Mononuclear cell (primary cell): ENCODE data around the gene ZNF431. TPM values are rescaled to one million over a fixed set of nuclear protein-coding genes. Genes with fewer than 3 reads are reported as not detected.
"Not testable (repeated sequence)": the region's sequence is repeated elsewhere in the genome, so short reads cannot be mapped to it uniquely, and the experiment has no call there.

Experiments
- H3K27me3 ChIP-seq: 2 replicates; pipeline ENCODE4 v1.6.0; 2011; ENCODE audit warnings: low read length, control low read depth; ENCODE audit not compliant: insufficient read depth
- H3K4me1 ChIP-seq: 2 replicates; pipeline ENCODE4 v1.5.1; 2011; ENCODE audit warnings: mild to moderate bottlenecking, low read length, control low read depth; ENCODE audit not compliant: insufficient read depth
- H3K4me3 ChIP-seq: 2 replicates; pipeline ENCODE4 v1.5.1; 2011; ENCODE audit warnings: mild to moderate bottlenecking, low read length, moderate library complexity
- H3K9me3 ChIP-seq: 2 replicates; pipeline ENCODE4 v1.5.1; 2011; ENCODE audit warnings: low read depth, mild to moderate bottlenecking, control low read depth, low read length
- total RNA-seq: library from RNA; depleted of rRNA; stranded (reverse); fragments of >200 nt; gene quantifications from one replicate; pipeline ENCODE4 v1.2.3, GENCODE V29; 2012

ZNF431 gene
- total RNA-seq, 1 donor = 23.6 TPM

- Histone ChIP-seq H3K27me3 (no peaks in the 10 kb centered on the region), H3K4me1 (no peaks in the 10 kb centered on the region), H3K9me3 (no peaks in the 10 kb centered on the region), H3K4me3 (no peak overlapping the region)
These were observed 8.2 kb upstream of the ZNF431 start for GRCh38 chr19:21133633-21134032.

GRCh38 chr19:21134934-21135366 lies 6.9 kb upstream of the ZNF431 start:
- Histone ChIP-seq H3K9me3 (no peaks in the 10 kb centered on the region), H3K4me3 (no peak overlapping the region), H3K4me1 (no peaks in the 10 kb centered on the region), H3K27me3 (no peaks in the 10 kb centered on the region)

- no peaks in the 10 kb centered on the region for H3K4me1 ChIP-seq
- no peaks in the 10 kb centered on the region for H3K9me3 ChIP-seq
- no peak overlapping the region for H3K4me3 ChIP-seq
- H3K27me3 ChIP-seq = no peaks in the 10 kb centered on the region
These were observed 6.4 kb upstream of the ZNF431 start for GRCh38 chr19:21135433-21135832.

- peaks cover 13% of the 10 kb centered on the region for H3K4me1 ChIP-seq
- H3K4me3 ChIP-seq = no peak overlapping the region
- no peaks in the 10 kb centered on the region for H3K9me3 ChIP-seq
- H3K27me3 ChIP-seq = no peaks in the 10 kb centered on the region
These were observed 3.7 kb upstream of the ZNF431 start for GRCh38 chr19:21138130-21138529.

- not testable (repeated sequence) for H3K4me3 ChIP-seq, H3K27me3 ChIP-seq, H3K9me3 ChIP-seq
- H3K4me1 ChIP-seq = peaks cover 13% of the 10 kb centered on the region
These were observed 834 bp upstream of the ZNF431 start for GRCh38 chr19:21141006-21141405.

- Histone ChIP-seq H3K27me3 (no peaks in the 10 kb centered on the region), H3K4me1 (peaks cover 13% of the 10 kb centered on the region), H3K4me3 (no peak overlapping the region), H3K9me3 (no peaks in the 10 kb centered on the region)
These were observed 1.6 kb downstream of the ZNF431 start for GRCh38 chr19:21143428-21143827.

- Histone ChIP-seq H3K4me3 (no peak overlapping the region), H3K9me3 (no peaks in the 10 kb centered on the region), H3K27me3 (no peaks in the 10 kb centered on the region), H3K4me1 (peaks cover 13% of the 10 kb centered on the region)
These were observed 2.0 kb downstream of the ZNF431 start for GRCh38 chr19:21143854-21144253.

GRCh38 chr19:21147540-21147939 lies 5.7 kb downstream of the ZNF431 start:
- Histone ChIP-seq H3K4me3 (no peak overlapping the region), H3K4me1 (peaks cover 3% of the 10 kb centered on the region), H3K9me3 (no peaks in the 10 kb centered on the region), H3K27me3 (no peaks in the 10 kb centered on the region)

- Histone ChIP-seq H3K4me3 (no peak overlapping the region), H3K4me1 (no peaks in the 10 kb centered on the region), H3K9me3 (no peaks in the 10 kb centered on the region)
These were observed 6.8 kb downstream of the ZNF431 start for GRCh38 chr19:21148681-21149080.

GRCh38 chr19:21149877-21150276 lies 8.0 kb downstream of the ZNF431 start:
- Histone ChIP-seq H3K27me3 (no peaks in the 10 kb centered on the region), H3K9me3 (no peaks in the 10 kb centered on the region), H3K4me3 (no peak overlapping the region), H3K4me1 (no peaks in the 10 kb centered on the region)

More at GRCh38 chr19:21148681-21149080, 6.8 kb downstream of the ZNF431 start:
- no peaks in the 10 kb centered on the region for H3K27me3 ChIP-seq

GRCh38 chr19:21151460-21151859 lies 9.6 kb downstream of the ZNF431 start:
- no peaks in the 10 kb centered on the region for H3K9me3 ChIP-seq
- no peaks in the 10 kb centered on the region for H3K4me1 ChIP-seq
- no peaks in the 10 kb centered on the region for H3K27me3 ChIP-seq
- H3K4me3 ChIP-seq = no peak overlapping the region

GRCh38 chr19:21158523-21159135 lies 16.8 kb downstream of the ZNF431 start:
- no peaks in the 10 kb centered on the region for H3K27me3 ChIP-seq
- H3K4me1 ChIP-seq = no peaks in the 10 kb centered on the region
- H3K9me3 ChIP-seq = peaks cover 6% of the 10 kb centered on the region
- H3K4me3 ChIP-seq = no peak overlapping the region

GRCh38 chr19:21164541-21164940 lies 22.7 kb downstream of the ZNF431 start:
- no peak overlapping the region for H3K4me3 ChIP-seq
- no peaks in the 10 kb centered on the region for H3K4me1 ChIP-seq
- H3K9me3 ChIP-seq = no peaks in the 10 kb centered on the region
- no peaks in the 10 kb centered on the region for H3K27me3 ChIP-seq

- H3K4me1 ChIP-seq = no peaks in the 10 kb centered on the region
These were observed 24.6 kb downstream of the ZNF431 start for GRCh38 chr19:21166436-21166835.

GRCh38 chr19:21197590-21198295 lies 55.9 kb downstream of the ZNF431 start:
- Histone ChIP-seq H3K9me3 (no peaks in the 10 kb centered on the region), H3K4me3 (no peak overlapping the region), H3K27me3 (no peaks in the 10 kb centered on the region), H3K4me1 (no peaks in the 10 kb centered on the region)

More at GRCh38 chr19:21166436-21166835, 24.6 kb downstream of the ZNF431 start:
- Histone ChIP-seq H3K27me3 (no peaks in the 10 kb centered on the region), H3K4me3 (no peak overlapping the region), H3K9me3 (no peaks in the 10 kb centered on the region)
